Left lobe of liver (tissue), 2 donors: ENCODE results near the gene GLIS1. TPM values are rescaled to one million over a fixed set of nuclear protein-coding genes. Genes with fewer than 3 reads are reported as not detected.

Experiments used
- ATAC-seq: fragments of 200-7000 bp; cut with Tn5 transposase; one replicate; pipeline ENCODE4 v1.9.1; 2020; ENCODE audit warnings: mild to moderate bottlenecking, moderate library complexity
- DNase-seq: peaks from one replicate; pipeline ENCODE4 v3.0.0-alpha.2; 2020; ENCODE audit warnings: low spot score
- total RNA-seq: library from RNA; stranded (reverse); gene quantifications from one replicate; pipeline ENCODE4 v1.2.1, GENCODE V29; 2021
- donor health status: DM: no; HTN: no; CAD: no; lungs with moderate emphysema.
- donor health status: DM: no; HTN: yes; CAD: no.

GLIS1 gene
- total RNA-seq, 1 donor from 2014 or later, result not detected

GRCh38 chr1:53719469-53719868 is 19.5 kb downstream of the GLIS1 start:
- no peak for ATAC-seq
- DNase-seq, result no peak

DNA sequence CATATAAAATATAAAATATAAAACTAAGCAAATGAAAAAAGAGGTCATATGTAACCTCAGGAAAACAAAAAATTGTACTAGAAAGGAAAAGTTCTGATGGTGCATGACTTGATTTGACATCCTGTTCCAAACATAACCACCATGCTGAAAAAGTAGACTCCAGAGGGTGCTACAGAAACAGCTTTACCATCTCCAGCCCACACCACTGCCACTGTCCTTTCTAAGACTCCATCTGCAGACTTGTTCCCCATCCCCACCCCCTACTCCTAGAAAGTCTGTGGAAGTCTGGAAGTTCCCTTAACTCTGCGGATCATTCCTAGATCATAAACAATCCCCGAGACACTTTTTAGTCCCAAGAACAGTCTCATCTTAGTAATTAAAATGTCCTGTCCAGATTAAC is 20.5 kb downstream of the GLIS1 start:
- no peak for DNase-seq
- no peak for ATAC-seq

DNA sequence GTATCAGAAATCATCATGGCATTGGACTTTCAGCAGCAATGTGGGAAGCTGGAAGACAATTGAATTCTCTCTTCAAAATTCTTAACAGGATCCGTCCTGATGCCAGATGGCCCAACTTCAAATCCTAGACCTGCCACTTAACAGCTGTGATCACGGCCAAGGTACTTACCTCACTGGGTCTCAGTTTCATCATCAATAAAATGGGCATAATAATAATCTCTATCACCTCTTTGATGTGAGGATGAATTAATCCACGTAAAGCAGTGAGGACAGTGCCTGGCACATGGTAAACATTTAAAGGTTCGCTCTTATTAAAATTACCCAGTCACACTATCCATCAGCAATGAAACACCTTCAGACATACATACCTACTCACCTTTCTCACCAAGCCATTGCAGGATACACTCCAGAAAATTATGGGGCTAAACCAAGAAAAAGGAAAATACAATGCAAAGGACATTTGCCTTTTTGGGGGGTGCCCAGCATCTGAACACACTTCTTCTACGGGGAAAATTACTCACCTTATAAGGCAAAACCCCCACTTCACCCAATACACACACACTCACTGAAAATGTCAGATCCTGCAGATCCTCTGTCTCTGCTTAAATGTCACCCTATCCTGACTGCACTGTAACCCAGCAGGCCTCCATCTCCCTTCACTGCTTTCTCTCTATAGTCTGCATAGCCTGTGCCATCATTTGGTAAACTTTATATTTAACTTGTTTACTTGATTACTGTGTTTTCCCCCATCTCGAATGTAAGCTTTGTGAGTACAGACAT is 21.7 kb downstream of the GLIS1 start:
- no peak for DNase-seq
- no peak for ATAC-seq

GRCh38 chr1:53716150-53716549 is 22.8 kb downstream of the GLIS1 start:
- ATAC-seq, result no peak
- no peak for DNase-seq

DNA sequence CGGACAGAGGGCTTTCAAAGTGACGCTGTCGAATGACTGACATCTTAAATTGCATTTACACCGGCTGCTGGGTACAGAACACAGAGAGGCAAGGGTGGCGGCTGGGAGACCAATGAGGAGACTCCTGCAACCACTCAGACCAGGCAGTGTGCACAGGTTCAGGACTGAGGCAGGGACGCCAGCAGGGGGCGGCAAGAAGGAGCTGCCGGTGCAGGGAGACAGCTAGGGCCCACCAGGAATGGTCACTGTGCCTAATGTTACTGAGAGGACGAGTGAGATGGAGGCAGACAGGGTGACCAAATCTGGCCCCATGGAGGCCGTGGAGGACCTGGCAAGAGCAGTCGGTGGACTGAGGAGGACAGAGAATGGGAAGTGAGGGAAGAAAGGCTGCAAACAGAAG is 23.5 kb downstream of the GLIS1 start:
- ATAC-seq (peak; percentile 31), DNase-seq (no peak)

GRCh38 chr1:53712276-53712675 is 26.7 kb downstream of the GLIS1 start:
- ATAC-seq (no peak), DNase-seq (no peak)

DNA sequence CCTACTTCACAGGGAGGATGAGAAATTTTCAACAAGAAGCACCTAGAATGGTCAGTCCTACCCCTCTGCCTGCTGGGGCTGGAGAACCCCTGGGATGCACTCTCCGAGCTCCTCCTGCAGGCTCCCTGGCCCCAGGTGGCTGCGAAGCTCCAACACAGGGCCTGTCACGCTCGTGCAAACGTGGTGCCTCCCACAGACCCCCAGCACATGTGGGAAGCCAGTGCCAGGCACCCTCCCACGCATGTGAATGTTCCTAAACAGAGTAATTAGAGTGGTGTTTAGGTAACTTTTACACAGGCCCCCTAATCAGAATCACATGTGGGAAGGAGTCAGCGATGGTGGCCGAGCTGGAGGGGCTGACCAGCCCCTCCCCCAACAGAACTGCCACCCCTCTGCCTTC is 28.4 kb downstream of the GLIS1 start:
- ATAC-seq (no peak), DNase-seq (no peak)

GRCh38 chr1:53708687-53709086 is 30.3 kb downstream of the GLIS1 start:
- ATAC-seq (no peak), DNase-seq (no peak)

DNA sequence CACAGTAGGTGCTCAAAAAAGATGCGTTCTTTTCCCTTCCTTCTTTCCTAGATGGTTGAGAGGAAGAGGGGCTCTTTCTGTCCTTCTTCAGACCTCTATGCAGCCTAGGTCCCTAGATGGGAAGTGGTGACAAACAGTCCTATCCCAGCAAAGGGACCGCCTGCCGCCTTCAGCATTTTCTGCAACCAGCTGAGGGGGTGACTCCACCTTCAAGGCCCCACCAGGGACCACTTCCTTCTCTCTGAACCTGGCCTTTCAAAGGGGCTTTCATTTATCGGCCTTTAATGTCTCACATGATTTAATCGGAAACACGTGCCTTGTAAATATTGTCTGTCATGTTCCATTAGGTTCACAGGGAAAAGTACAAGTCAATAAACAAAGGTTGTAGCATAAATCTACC is 32.6 kb downstream of the GLIS1 start:
- DNase-seq, result no peak
- ATAC-seq, result peak; percentile 34

GRCh38 chr1:53705446-53706096 is 33.4 kb downstream of the GLIS1 start:
- ATAC-seq, result no peak
- DNase-seq, result no peak

- no peak for ATAC-seq
- no peak for DNase-seq
Observed at GRCh38 chr1:53704804-53705445, 34.0 kb downstream of the GLIS1 start.

DNA sequence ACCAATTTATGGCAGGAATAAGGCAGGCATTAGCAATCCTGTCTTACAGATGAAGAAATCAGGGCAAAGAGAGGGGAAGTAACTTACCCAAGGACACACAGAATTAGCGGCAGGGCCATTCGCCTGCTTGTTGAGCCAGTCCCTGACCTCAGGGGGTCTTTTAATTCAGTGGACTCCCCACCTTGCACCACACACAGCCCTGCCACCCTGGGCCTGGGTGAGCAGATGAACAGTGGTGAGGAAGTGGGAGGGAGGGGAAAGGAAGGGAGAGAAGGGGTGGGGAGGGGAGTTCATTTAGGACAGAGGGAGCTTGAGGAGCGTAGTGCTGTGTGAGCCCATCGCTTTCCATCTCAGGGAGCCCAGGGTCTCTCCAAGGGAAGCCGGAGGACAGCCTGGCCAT is 34.7 kb downstream of the GLIS1 start:
- DNase-seq (no peak), ATAC-seq (no peak)

DNA sequence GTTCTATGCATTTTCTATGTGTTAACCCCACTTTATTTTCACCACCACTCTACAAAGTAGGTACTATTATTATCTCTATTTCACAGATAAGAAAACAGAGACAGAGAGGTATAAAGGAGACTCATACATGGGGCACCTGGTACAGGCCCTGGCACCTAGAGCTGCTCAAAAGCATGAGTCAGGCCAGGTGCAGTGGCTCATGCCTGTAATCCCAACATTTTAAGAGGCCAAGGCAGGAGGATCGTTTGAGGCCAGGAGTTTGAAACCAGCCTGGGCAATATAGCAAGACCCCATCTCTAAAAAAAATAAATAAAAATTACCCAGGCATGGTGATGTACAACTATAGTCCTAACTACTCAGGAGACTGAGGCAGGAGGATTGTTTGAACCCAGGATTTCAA is 35.8 kb downstream of the GLIS1 start:
- ATAC-seq, result no peak
- DNase-seq, result no peak

GRCh38 chr1:53702341-53702740 is 36.6 kb downstream of the GLIS1 start:
- no peak for DNase-seq
- ATAC-seq, result peak; percentile 28

GRCh38 chr1:53700776-53701175 is 38.2 kb downstream of the GLIS1 start:
- DNase-seq, result no peak

DNA sequence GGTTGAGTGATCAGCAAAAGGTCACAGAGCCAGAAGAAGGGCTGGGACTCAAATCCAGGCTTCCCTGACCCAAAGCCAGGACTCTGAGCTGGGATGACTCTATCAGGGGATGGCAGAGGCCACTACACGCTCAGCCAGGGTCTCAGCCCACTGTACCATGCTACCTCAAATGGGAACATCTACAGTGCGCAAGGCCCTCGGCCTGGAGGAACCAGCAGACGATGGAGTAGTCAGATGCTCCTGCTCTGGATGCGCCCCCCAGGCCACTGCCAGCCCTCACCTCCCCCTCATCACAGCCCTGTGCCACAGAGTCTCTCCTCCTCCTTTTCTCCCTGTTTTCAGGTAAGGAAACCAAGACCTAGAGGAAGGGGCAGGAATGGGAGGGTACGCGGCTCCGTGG is 39.0 kb downstream of the GLIS1 start:
- DNase-seq (no peak), ATAC-seq (no peak)

More at GRCh38 chr1:53700776-53701175, 38.2 kb downstream of the GLIS1 start:
- ATAC-seq, result no peak

- ATAC-seq (no peak), DNase-seq (no peak)
Observed at GRCh38 chr1:53698384-53698980, 40.5 kb downstream of the GLIS1 start.

- ATAC-seq (no peak), DNase-seq (no peak)
Observed at GRCh38 chr1:53697721-53698383, 41.1 kb downstream of the GLIS1 start.

- ATAC-seq (no peak), DNase-seq (no peak)
Observed at GRCh38 chr1:53696990-53697389, 42.0 kb downstream of the GLIS1 start.

GRCh38 chr1:53696571-53696970 is 42.4 kb downstream of the GLIS1 start:
- DNase-seq, result no peak
- no peak for ATAC-seq

- DNase-seq (no peak), ATAC-seq (no peak)
Observed at GRCh38 chr1:53696051-53696450, 42.9 kb downstream of the GLIS1 start.
